Measurements from ENCODE around the gene IGFBP4. TPM values are rescaled to one million over a fixed set of nuclear protein-coding genes. Genes with fewer than 3 reads are reported as not detected.
A peak's percentile ranks its signal among the peaks of the same experiment; 100 is the strongest.

The IGFBP4 gene
- total and polyA plus RNA-seq, 2 donors (not counting 1 experiment from before 2014, with no cell fraction given) = 4.6 to 31.3 TPM

DNA sequence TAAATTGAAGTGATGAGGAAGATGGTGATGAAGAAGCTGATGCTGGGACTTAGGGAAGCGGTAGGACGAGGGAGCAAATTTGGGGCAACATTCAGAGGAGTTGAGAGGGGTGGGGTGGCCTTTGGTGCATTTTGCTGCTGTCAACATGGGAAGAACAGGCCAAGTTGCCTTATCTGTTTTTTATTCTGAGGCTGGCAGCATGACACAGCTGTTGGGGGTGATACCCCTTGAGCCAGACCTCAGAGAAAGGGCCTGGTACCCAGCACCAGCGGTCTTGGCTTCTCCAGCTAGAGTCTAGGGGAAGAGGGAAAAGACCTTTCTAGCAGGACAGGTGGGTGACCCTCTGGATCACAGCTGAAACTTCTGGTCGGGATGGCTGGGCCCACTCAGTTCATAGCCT lies 4.6 kb downstream of the IGFBP4 start:
- Mint-ChIP-seq H3K27me3 (no peaks in the 10 kb centered on the region), H3K4me3 (no peak overlapping the region), H3K27ac (no peak overlapping the region), H3K4me1 (peaks cover 37% of the 10 kb centered on the region), H3K9me3 (ENCODE audit: insufficient read depth) (no peaks in the 10 kb centered on the region)
- DNase-seq (no peak), ATAC-seq (ENCODE audit: low read depth) (no peak)
- intact Hi-C loops (cut with micrococcal nuclease) = no loop called here
- Histone ChIP-seq H3K4me1 (ENCODE audit: control insufficient read depth in 2 of 2, insufficient read depth in 2 of 2, low read length in 2 of 2) (peaks cover 23 to 33% of the 10 kb centered on the region in 2 donors), H2AFZ (ENCODE audit: insufficient read depth, low read depth, low read length, poor library complexity, severe bottlenecking) (no peak overlapping the region), H3K27ac (ENCODE audit: low read length in 2 of 2) (no peak overlapping the region), H3K79me2 (ENCODE audit: control insufficient read depth, insufficient read depth, low read length) (peaks cover 40% of the 10 kb centered on the region), H3K36me3 (replicated peaks in 1 of 2; ENCODE audit: control extremely low read depth in 1 of 2, control insufficient read depth in 1 of 2, extremely low read depth in 1 of 2, insufficient read depth in 2 of 2, low read length in 1 of 2) (no peaks in the 10 kb centered on the region), H3K9ac (ENCODE audit: low read length) (no peak overlapping the region), H3K27me3 (replicated peaks in 1 of 4; ENCODE audit: control extremely low read depth in 1 of 4, control insufficient read depth in 3 of 4, insufficient read depth in 4 of 4, low read length in 3 of 4) (peaks cover 0 to 6% (median 0%) of the 10 kb centered on the region in 4 experiments), H3K4me2 (replicated peaks; ENCODE audit: low read depth, low read length, poor library complexity, severe bottlenecking) (peak overlapping the region; percentile 15), H4K20me1 (ENCODE audit: control insufficient read depth, insufficient read depth, low read length, poor library complexity, severe bottlenecking) (peaks cover 5% of the 10 kb centered on the region), H3K9me3 (ENCODE audit: control extremely low read depth in 1 of 3, control insufficient read depth in 2 of 3, insufficient read depth in 1 of 3, low read length in 2 of 3) (no peaks in the 10 kb centered on the region), H3K4me3 (ENCODE audit: control extremely low read depth in 1 of 5, extremely low read depth in 1 of 5, insufficient read depth in 1 of 5, low read depth in 2 of 5, low read length in 4 of 5) (no peak overlapping the region)
- TF ChIP-seq, protein P1, sequence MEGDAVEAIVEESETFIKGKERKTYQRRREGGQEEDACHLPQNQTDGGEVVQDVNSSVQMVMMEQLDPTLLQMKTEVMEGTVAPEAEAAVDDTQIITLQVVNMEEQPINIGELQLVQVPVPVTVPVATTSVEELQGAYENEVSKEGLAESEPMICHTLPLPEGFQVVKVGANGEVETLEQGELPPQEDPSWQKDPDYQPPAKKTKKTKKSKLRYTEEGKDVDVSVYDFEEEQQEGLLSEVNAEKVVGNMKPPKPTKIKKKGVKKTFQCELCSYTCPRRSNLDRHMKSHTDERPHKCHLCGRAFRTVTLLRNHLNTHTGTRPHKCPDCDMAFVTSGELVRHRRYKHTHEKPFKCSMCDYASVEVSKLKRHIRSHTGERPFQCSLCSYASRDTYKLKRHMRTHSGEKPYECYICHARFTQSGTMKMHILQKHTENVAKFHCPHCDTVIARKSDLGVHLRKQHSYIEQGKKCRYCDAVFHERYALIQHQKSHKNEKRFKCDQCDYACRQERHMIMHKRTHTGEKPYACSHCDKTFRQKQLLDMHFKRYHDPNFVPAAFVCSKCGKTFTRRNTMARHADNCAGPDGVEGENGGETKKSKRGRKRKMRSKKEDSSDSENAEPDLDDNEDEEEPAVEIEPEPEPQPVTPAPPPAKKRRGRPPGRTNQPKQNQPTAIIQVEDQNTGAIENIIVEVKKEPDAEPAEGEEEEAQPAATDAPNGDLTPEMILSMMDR (IDR thresholded peaks at IDR 0.05) = no peak
- no peak for TF ChIP-seq EZH2 (IDR thresholded peaks at IDR 0.05; ENCODE audit: borderline replicate concordance, insufficient read depth, low read depth, low read length, poor library complexity, severe bottlenecking)
- CTCF ChIA-PET = interaction anchor here (0.6 to 4.8 kb wide), 15 partner anchors 8 to 1104 kb away, joined by 3 to 28 read pairs (median 4); partner anchors contain the start of gene TOP2A
- WGBS (ENCODE audit: insufficient coverage) = 59% methylated on average over 4 of the region's 4 CpGs
- POLR2A ChIA-PET = no interaction called here

DNA sequence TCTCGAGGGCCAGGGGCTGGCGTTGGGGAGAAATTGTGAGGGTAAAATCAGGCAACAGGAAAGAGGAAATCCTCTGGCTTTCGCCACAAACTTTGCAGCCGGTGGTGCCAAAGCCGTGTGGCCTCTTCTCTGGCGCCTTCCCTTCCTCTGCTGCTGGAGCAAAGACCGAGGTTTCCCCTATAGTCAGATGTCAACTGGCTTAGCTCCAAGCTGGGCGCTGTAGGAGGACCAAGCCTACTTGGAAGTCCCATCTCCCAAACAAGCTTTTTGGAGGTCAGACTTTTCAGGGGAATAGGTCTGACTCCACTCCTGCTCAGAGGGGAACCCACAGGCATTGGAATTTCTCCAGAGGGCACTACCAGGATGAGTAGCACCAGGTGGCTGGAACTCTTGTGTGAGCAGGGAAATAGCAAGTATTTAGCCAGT lies 5.0 kb downstream of the IGFBP4 start:
- Histone ChIP-seq H3K9ac (ENCODE audit: low read length) (no peak overlapping the region), H3K4me2 (replicated peaks; ENCODE audit: low read depth, low read length, poor library complexity, severe bottlenecking) (peak overlapping the region; percentile 15), H4K20me1 (ENCODE audit: control insufficient read depth, insufficient read depth, low read length, poor library complexity, severe bottlenecking) (peaks cover 5% of the 10 kb centered on the region), H3K27ac (ENCODE audit: low read length in 2 of 2) (no peak overlapping the region), H3K4me1 (ENCODE audit: control insufficient read depth in 2 of 2, insufficient read depth in 2 of 2, low read length in 2 of 2) (peaks cover 22 to 29% of the 10 kb centered on the region in 2 donors), H2AFZ (ENCODE audit: insufficient read depth, low read depth, low read length, poor library complexity, severe bottlenecking) (no peak overlapping the region), H3K79me2 (ENCODE audit: control insufficient read depth, insufficient read depth, low read length) (peaks cover 40% of the 10 kb centered on the region), H3K36me3 (replicated peaks in 1 of 2; ENCODE audit: control extremely low read depth in 1 of 2, control insufficient read depth in 1 of 2, extremely low read depth in 1 of 2, insufficient read depth in 2 of 2, low read length in 1 of 2) (no peaks in the 10 kb centered on the region), H3K4me3 (ENCODE audit: control extremely low read depth in 1 of 5, extremely low read depth in 1 of 5, insufficient read depth in 1 of 5, low read depth in 2 of 5, low read length in 4 of 5) (no peak overlapping the region), H3K9me3 (ENCODE audit: control extremely low read depth in 1 of 3, control insufficient read depth in 2 of 3, insufficient read depth in 1 of 3, low read length in 2 of 3) (no peaks in the 10 kb centered on the region), H3K27me3 (replicated peaks in 1 of 4; ENCODE audit: control extremely low read depth in 1 of 4, control insufficient read depth in 3 of 4, insufficient read depth in 4 of 4, low read length in 3 of 4) (peaks cover 0 to 6% (median 0%) of the 10 kb centered on the region in 4 experiments)
- Mint-ChIP-seq H3K4me1 (peaks cover 37% of the 10 kb centered on the region), H3K27ac (no peak overlapping the region), H3K9me3 (ENCODE audit: insufficient read depth) (no peaks in the 10 kb centered on the region), H3K4me3 (no peak overlapping the region), H3K27me3 (no peaks in the 10 kb centered on the region)
- 18% methylated on average over 6 of the region's 8 CpGs for WGBS (ENCODE audit: insufficient coverage)
- no peak for TF ChIP-seq EZH2 (IDR thresholded peaks at IDR 0.05; ENCODE audit: borderline replicate concordance, insufficient read depth, low read depth, low read length, poor library complexity, severe bottlenecking)
- TF ChIP-seq, protein P1 (IDR thresholded peaks at IDR 0.05) = no peak
- ChIA-PET POLR2A (no interaction called here), CTCF (interaction anchor here (0.6 to 4.8 kb wide), 13 partner anchors 8 to 1104 kb away, joined by 3 to 28 read pairs (median 5); no protein-coding TSS in a partner anchor)
- DNase-seq (no peak), ATAC-seq (ENCODE audit: low read depth) (no peak)
- intact Hi-C loops (cut with micrococcal nuclease) = no loop called here
